GM12874 (cell line): ENCODE measurements around the gene TMEM87B.

Experiments
- CTCF ChIP-seq: IDR thresholded peaks from 2 replicates; pipeline ENCODE4 v1.5.1; 2011; ENCODE audit warnings: low read depth, mild to moderate bottlenecking, control low read depth, low read length, moderate library complexity; ENCODE audit not compliant: insufficient read depth

TMEM87B gene

DNA sequence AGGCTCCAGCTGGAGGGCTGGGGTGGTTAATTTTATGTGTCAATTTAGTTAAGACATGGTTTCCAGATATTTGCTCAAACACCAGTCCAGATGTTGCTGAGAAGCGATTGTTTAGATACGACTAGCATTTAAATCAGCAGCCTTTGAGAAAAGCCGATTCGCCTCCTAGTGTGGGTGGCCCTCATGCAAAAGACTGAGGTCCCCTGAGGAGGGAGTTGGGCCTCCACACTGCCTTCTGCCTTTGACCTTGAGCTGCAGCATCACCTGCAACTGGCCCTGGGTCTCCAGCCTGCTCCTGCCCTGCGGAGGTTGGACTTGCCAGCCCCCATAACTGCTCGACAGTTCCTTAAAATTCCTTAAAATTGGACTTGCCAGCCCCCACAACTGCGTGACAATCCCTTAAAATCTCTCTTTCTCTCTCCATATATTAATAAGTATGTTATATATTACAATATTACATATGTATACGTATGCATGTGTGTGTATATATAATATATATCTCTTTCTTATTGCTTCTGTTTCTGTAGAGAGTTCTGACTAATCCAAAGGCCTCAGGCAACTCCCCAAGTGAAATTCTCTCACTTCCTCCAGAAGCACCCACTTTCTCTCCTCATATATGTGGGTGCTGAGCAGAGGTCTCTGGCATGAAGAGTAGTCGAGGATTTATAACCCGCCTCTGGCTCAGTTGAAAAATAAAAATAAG lies 97.6 kb downstream of the TMEM87B start:
- TF ChIP-seq CTCF = no peak

- no peak for TF ChIP-seq CTCF
These were observed 98.1 kb downstream of the TMEM87B start for GRCh38 chr2:112153179-112153490.

GRCh38 chr2:112153501-112153900 lies 98.4 kb downstream of the TMEM87B start:
- no peak for TF ChIP-seq CTCF

DNA sequence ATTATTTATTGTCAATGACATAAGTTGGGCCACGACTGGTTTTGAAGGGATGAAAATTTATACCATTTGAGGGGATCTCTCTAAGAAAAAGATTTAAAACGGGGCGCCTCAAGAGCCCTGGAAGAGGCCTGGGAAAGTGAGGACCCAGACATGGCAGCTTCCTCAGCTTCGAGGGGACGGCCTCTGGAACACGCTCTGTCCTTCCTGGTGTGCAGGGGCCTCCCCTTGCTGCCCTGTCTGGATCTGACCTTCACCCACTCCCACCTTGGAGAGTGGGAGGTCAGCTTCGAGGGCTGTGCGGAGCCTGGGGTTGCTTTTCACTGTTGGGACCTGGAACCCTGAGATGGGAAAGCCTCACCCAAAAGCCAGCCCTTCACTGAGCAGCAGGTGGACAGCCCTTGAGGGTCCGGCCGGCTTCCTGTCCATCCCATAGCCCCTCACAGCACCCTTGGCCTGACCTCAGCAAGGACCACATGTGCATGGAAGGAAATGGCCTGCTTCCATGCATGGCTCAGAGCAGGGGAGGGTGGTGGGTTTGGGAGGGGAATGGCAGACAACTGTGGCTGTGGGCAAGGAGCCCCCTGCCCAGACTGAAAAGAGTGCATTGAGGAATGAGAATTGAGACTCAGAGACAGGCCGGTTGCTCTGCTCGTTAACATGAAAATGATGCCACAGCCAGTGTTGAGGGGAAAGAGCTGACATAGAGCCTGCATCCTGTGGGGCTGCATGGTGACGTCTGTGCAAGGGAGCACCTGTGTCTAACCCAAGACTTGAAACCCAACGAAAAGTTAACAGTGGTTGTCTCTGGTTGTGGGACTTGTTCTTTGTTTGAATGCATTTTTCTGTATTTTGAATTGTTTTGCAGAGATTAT lies 99.4 kb downstream of the TMEM87B start:
- TF ChIP-seq CTCF = no peak

DNA sequence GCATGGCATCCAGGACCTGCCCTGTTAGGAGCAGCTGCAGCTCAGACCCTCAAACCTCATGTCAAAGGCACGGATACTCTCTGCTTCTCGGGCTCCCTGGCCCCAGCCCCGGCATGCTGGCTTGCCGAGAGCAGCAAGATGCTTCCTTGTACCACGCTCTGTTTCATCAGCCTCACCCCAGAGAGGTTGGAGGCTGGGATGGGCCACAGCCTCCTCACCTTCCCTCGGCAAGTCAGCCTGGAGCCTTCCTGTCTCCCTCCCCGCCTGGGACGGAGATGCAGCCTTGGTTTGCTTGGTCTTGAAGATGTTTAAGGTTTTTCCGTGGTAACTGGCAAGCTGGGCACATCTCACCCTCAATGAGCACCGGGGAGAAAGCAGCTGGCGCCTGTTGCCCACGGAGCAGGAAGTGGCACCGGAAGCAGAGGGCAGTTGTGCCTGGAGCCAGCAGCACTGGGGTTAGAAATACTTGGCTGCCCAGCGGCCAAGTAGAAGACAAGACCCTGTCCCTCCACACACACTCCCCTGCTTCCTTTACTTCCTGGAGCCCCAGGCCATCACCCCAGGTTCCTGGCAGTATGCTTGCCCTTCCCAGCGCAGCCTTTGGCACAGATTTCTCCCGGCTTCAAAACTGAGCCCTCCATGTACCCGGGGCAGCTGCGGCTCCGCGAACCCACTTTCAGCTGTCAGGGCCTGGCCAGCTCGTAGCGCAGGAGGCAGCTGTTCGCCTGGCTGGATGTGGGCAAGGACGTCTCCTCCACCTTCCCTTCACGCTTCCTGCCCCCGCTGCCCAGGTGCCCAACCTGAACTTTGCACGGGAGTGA lies 100.5 kb downstream of the TMEM87B start:
- no peak for TF ChIP-seq CTCF

GRCh38 chr2:112156152-112156986 lies 101.3 kb downstream of the TMEM87B start:
- no peak for TF ChIP-seq CTCF

DNA sequence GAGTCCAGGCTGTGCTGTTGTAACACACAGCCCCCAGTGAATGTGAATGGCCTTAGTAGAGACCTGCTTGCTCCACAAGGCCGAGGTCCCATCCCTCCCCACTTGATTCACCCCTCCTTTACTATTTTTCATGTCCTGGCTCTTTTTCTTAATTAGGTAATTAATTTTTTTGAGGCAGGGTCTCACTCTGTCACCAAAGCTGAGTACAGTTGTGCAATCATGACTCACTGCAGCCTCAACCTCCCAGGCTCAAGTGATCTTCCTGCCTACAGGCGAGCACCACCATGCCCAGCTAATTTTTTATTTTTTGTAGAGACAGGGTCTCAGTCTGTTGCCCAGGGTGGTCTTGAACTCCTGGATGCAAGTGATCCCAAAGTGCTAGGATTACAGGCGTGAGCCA lies 102.4 kb downstream of the TMEM87B start:
- TF ChIP-seq CTCF = no peak
